SK-N-SH (cell line): ENCODE measurements around the gene C19orf12. TPM values are rescaled to one million over a fixed set of nuclear protein-coding genes. Genes with fewer than 3 reads are reported as not detected.

Experiments
- CTCF ChIA-PET: fragments of 300-600, 350-600 bp; formaldehyde crosslinking; extraction: SDS; loops from one replicate; lab custom pipeline; 2021; lab: Yijun Ruan, JAX
- POLR2A ChIA-PET: fragments of 350-600 bp; sonication (Branson Sonifier 250); formaldehyde crosslinking; extraction: SDS; loops from one replicate; lab custom pipeline; 2020; ENCODE audit warnings: antibody characterized with exemption, inconsistent platforms; lab: Yijun Ruan, JAX
- DNase-seq: peaks from one replicate; pipeline ENCODE4 v3.0.0; 2012
- H2AFZ ChIP-seq: fragments of 200-600 bp; sonication (generic); 2 replicates; pipeline ENCODE4 v1.8.1; 2016; ENCODE audit warnings: antibody characterized with exemption, mild to moderate bottlenecking, low read depth
- H3F3A ChIP-seq: fragments of 200-600 bp; sonication (generic); replicated peaks from 2 replicates; pipeline ENCODE3; 2016; ENCODE audit warnings: antibody characterized with exemption, mild to moderate bottlenecking; ENCODE audit not compliant: insufficient read depth
- H3K27ac ChIP-seq, 2 experiments: fragments of 200-500 bp in 1 of 2; fragments of 200-600 bp in 1 of 2; sonication (Bioruptor generic) in 1 of 2; sonication (generic), shearing (Covaris generic) in 1 of 2; 2 replicates each; pipeline versions ENCODE4 v1.5.1 to v1.6.1; 2014 to 2016; ENCODE audit warnings: low read depth in 2 of 2, inconsistent platforms in 1 of 2, low read length in 1 of 2, mild to moderate bottlenecking in 1 of 2, mixed read lengths in 1 of 2
- H3K27me3 ChIP-seq: fragments of 200-600 bp; sonication (generic), shearing (Covaris generic); 2 replicates; pipeline ENCODE4 v1.6.1; 2016; ENCODE audit warnings: mixed run types; ENCODE audit not compliant: insufficient read depth
- H3K36me3 ChIP-seq, 2 experiments: fragments of 200-500 bp in 1 of 2; fragments of 200-600 bp in 1 of 2; sonication (Bioruptor generic) in 1 of 2; sonication (generic) in 1 of 2; replicated peaks in 1 of 2; 2 replicates each; pipeline versions ENCODE3 to v1.5.1; 2014 to 2016; ENCODE audit warnings: low read length in 1 of 2, mild to moderate bottlenecking in 1 of 2; ENCODE audit not compliant: insufficient read depth in 2 of 2, control insufficient read depth in 1 of 2
- H3K4me1 ChIP-seq, 2 experiments: fragments of 200-500 bp in 1 of 2; fragments of 200-600 bp in 1 of 2; sonication (Bioruptor generic) in 1 of 2; sonication (generic), shearing (Covaris generic) in 1 of 2; 2 replicates each; pipeline versions ENCODE4 v1.5.1 to v1.6.1; 2014 to 2016; ENCODE audit warnings: low read depth in 1 of 2, low read length in 1 of 2, mixed run types in 1 of 2; ENCODE audit not compliant: insufficient read depth in 2 of 2, control insufficient read depth in 1 of 2
- H3K4me2 ChIP-seq: fragments of 200-600 bp; sonication (generic), shearing (Covaris generic); 2 replicates; pipeline ENCODE4 v1.6.1; 2017; ENCODE audit warnings: mixed run types
- H3K4me3 ChIP-seq, 2 experiments: fragments of 200-500 bp in 1 of 2; fragments of 200-600 bp in 1 of 2; sonication (Bioruptor generic) in 1 of 2; sonication (generic), shearing (Covaris generic) in 1 of 2; 2 replicates each; pipeline versions ENCODE4 v1.5.1 to v1.8.1; 2014 to 2016; ENCODE audit warnings: low read depth in 2 of 2, inconsistent platforms in 1 of 2, low read length in 1 of 2, mild to moderate bottlenecking in 1 of 2, mixed read lengths in 1 of 2, moderate library complexity in 1 of 2
- H3K79me2 ChIP-seq: fragments of 200-600 bp; sonication (generic); 2 replicates; pipeline ENCODE4 v1.8.1; 2017; ENCODE audit warnings: mild to moderate bottlenecking; ENCODE audit not compliant: insufficient read depth
- H3K9ac ChIP-seq: fragments of 200-600 bp; sonication (generic); 2 replicates; pipeline ENCODE4 v1.6.1; 2017; ENCODE audit warnings: mixed run types
- H3K9me2 ChIP-seq: fragments of 200-600 bp; sonication (generic); 2 replicates; pipeline ENCODE4 v1.6.1; 2017; ENCODE audit warnings: mixed run types
- H3K9me3 ChIP-seq: fragments of 200-600 bp; sonication (generic); 2 replicates; pipeline ENCODE4 v1.6.1; 2017; ENCODE audit warnings: mixed run types, mild to moderate bottlenecking, moderate library complexity
- H4K20me1 ChIP-seq: fragments of 200-600 bp; sonication (generic); 2 replicates; pipeline ENCODE4 v1.6.1; 2017; ENCODE audit warnings: mild to moderate bottlenecking, mixed run types; ENCODE audit not compliant: insufficient read depth
- FOXM1 ChIP-seq: IDR thresholded peaks from 2 replicates; pipeline ENCODE4 v1.4.0; 2012; ENCODE audit warnings: low read depth, mild to moderate bottlenecking
- RFX5 ChIP-seq: IDR thresholded peaks from 2 replicates; pipeline ENCODE4 v1.6.1; 2012; ENCODE audit warnings: mild to moderate bottlenecking, improper control_type of control experiment, low read length
- RXRA ChIP-seq: IDR thresholded peaks from 2 replicates; pipeline ENCODE4 v1.4.0; 2012; ENCODE audit warnings: low read depth, mild to moderate bottlenecking, borderline replicate concordance
- WGBS: methylation state at CpG from one replicate; pipeline ENCODE4 v1.1.6; 2017; ENCODE audit warnings: low lambda C conversion rate; 5-methylcytosine and 5-hydroxymethylcytosine counted together
- polyA plus RNA-seq, 3 experiments: library from polyadenylated mRNA; depleted of rRNA; stranded (reverse); fragments of >200 nt; gene quantifications; 2 replicates each; pipeline ENCODE4 v1.2.3, GENCODE V29; 2012
- TF ChIP-seq, protein P1 (sequence below): IDR thresholded peaks from 2 replicates; pipeline ENCODE4 v1.6.1; 2012; ENCODE audit warnings: mild to moderate bottlenecking, low read depth, low read length, moderate library complexity
- TF ChIP-seq, protein P2 (sequence below): IDR thresholded peaks from 2 replicates; pipeline ENCODE4 v1.4.0; 2012; ENCODE audit warnings: low read depth, borderline replicate concordance
- TF ChIP-seq, protein P3 (sequence below): IDR thresholded peaks from 2 replicates; pipeline ENCODE4 v1.4.0; 2012; ENCODE audit warnings: low read depth

Gene C19orf12
- polyA plus RNA-seq, 1 of the 3 experiments (the other 2 are of a cell fraction): 30.5 TPM

DNA sequence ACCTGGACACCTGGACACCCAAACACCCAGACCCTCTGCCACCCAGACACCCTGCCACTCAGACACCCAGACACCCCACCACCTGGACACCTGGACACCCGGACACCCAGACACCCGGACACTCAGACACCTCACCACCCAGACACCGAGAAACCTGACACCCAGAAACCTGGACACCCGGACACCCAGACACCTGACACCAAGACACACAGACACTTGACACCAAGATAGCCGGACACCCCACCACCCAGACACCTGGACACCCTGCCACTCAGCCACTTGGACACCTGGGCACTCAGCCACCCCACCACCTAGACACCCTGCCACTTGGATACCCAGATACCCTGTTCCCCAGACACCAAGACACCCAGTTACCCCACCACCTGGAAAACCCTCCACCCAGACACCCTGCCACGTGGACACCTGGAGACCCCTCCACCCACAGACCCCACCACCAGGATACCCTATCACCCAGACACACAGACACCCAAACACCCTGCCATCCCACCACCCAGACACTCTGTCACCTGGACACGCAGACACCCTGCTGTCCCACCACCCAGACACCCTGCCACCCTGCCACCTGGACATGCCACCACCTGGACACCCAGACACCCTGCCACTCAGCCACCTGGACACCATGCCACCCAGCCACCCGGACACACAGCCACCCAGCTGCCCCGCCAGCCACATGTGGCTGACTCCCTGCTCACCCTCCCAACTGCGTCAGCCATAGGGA lies 17.4 kb downstream of the C19orf12 start (continued):
- TF ChIP-seq, protein P1, sequence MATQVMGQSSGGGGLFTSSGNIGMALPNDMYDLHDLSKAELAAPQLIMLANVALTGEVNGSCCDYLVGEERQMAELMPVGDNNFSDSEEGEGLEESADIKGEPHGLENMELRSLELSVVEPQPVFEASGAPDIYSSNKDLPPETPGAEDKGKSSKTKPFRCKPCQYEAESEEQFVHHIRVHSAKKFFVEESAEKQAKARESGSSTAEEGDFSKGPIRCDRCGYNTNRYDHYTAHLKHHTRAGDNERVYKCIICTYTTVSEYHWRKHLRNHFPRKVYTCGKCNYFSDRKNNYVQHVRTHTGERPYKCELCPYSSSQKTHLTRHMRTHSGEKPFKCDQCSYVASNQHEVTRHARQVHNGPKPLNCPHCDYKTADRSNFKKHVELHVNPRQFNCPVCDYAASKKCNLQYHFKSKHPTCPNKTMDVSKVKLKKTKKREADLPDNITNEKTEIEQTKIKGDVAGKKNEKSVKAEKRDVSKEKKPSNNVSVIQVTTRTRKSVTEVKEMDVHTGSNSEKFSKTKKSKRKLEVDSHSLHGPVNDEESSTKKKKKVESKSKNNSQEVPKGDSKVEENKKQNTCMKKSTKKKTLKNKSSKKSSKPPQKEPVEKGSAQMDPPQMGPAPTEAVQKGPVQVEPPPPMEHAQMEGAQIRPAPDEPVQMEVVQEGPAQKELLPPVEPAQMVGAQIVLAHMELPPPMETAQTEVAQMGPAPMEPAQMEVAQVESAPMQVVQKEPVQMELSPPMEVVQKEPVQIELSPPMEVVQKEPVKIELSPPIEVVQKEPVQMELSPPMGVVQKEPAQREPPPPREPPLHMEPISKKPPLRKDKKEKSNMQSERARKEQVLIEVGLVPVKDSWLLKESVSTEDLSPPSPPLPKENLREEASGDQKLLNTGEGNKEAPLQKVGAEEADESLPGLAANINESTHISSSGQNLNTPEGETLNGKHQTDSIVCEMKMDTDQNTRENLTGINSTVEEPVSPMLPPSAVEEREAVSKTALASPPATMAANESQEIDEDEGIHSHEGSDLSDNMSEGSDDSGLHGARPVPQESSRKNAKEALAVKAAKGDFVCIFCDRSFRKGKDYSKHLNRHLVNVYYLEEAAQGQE: no peak
- TF ChIP-seq RFX5: no peak
- TF ChIP-seq, protein P2, sequence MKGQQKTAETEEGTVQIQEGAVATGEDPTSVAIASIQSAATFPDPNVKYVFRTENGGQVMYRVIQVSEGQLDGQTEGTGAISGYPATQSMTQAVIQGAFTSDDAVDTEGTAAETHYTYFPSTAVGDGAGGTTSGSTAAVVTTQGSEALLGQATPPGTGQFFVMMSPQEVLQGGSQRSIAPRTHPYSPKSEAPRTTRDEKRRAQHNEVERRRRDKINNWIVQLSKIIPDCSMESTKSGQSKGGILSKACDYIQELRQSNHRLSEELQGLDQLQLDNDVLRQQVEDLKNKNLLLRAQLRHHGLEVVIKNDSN: no peak

DNA sequence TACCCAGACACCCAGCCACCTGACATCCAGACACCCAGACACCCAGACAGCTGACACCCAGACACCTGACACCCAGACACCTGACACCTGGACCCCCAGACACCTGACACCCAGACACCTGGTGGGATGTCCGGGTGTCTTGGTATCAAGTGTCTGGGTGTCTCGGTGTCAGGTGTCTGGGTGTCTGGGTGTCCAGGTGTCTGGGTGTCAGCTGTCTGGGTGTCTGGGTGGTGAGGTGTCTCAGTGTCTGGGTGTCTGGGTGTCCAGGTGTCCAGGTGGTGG lies 18.6 kb downstream of the C19orf12 start:
- H3K79me2 ChIP-seq: no peaks in the 10 kb centered on the region
- no peak overlapping the region for H3K4me2 ChIP-seq
- peaks cover 2 to 5% of the 10 kb centered on the region in 2 experiments for H3K36me3 ChIP-seq
- no peaks in the 10 kb centered on the region for H3K9me2 ChIP-seq
- no peak overlapping the region for H2AFZ ChIP-seq
- no peak overlapping the region for H3K4me3 ChIP-seq
- ChIA-PET POLR2A (no interaction called here), CTCF (interaction anchor here (1.0 kb wide), 1 partner anchor 20 kb away, joined by 3 read pairs; no protein-coding TSS in a partner anchor)
- TF ChIP-seq, protein P2: no peak
- no peak for TF ChIP-seq RXRA
- TF ChIP-seq, protein P3, sequence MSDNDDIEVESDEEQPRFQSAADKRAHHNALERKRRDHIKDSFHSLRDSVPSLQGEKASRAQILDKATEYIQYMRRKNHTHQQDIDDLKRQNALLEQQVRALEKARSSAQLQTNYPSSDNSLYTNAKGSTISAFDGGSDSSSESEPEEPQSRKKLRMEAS: no peak
- no peak for TF ChIP-seq FOXM1
- no peak overlapping the region for H3K27ac ChIP-seq
- H3F3A ChIP-seq: peaks cover 2% of the 10 kb centered on the region
- WGBS: 60% methylated on average over 1 of the region's 2 CpGs
- no peaks in the 10 kb centered on the region for H3K27me3 ChIP-seq
- DNase-seq: no peak
- peaks cover 0 to 7% of the 10 kb centered on the region in 2 experiments; a peak in 1 of 4 replicates for H3K4me1 ChIP-seq
- H3K9ac ChIP-seq: no peak overlapping the region
- no peaks in the 10 kb centered on the region for H3K9me3 ChIP-seq
- 0 out of 2 replicates have a peak, but pooled peaks cover 2% of the 10 kb centered on the region for H4K20me1 ChIP-seq
